ENCODE measurements around the gene ILF3. TPM values are rescaled to one million over a fixed set of nuclear protein-coding genes. Genes with fewer than 3 reads are reported as not detected.

The ILF3 gene
- total RNA-seq, 2 donors from 2014 or later: 114 to 196 TPM

DNA sequence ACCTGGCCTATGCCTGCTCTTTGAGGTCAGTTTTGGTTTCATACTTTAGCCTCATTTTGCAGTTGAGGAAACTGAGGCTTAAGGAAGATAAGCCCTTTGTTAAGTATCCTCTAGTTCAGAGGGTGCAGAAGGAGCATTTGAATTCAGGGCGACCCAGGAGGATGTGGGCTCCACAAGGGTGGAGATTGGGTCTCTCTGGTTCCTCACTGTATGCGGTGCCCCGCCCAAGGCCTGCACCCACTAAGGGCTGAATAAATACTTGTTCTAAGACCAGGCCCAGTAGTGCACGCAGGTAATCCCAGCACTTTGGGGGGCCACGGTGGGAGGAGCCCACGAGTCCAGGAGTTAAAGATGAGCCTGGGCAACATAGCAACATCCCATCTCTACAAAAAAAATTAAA is 29.6 kb upstream of the ILF3 start:
- Histone ChIP-seq H3K27me3 (replicated peaks; ENCODE audit: insufficient read depth) (no peaks in the 10 kb centered on the region), H3K9me3 (no peaks in the 10 kb centered on the region), H3K4me1 (ENCODE audit: control insufficient read depth in 1 of 2, low read depth in 2 of 2) (peaks cover 5 to 22% of the 10 kb centered on the region in 2 donors), H3K36me3 (peaks cover 11% of the 10 kb centered on the region), H3K27ac (peak overlapping the region in 1 of 2 donors; percentile 25), H3K4me3 (peak overlapping the region; percentile 73)
- no peak for DNase-seq (ENCODE audit: low spot score)
- TF ChIP-seq, protein P1, sequence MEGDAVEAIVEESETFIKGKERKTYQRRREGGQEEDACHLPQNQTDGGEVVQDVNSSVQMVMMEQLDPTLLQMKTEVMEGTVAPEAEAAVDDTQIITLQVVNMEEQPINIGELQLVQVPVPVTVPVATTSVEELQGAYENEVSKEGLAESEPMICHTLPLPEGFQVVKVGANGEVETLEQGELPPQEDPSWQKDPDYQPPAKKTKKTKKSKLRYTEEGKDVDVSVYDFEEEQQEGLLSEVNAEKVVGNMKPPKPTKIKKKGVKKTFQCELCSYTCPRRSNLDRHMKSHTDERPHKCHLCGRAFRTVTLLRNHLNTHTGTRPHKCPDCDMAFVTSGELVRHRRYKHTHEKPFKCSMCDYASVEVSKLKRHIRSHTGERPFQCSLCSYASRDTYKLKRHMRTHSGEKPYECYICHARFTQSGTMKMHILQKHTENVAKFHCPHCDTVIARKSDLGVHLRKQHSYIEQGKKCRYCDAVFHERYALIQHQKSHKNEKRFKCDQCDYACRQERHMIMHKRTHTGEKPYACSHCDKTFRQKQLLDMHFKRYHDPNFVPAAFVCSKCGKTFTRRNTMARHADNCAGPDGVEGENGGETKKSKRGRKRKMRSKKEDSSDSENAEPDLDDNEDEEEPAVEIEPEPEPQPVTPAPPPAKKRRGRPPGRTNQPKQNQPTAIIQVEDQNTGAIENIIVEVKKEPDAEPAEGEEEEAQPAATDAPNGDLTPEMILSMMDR (IDR thresholded peaks at IDR 0.05): no peak
- ATAC-seq (ENCODE audit: insufficient number of reproducible peaks, low FRiP score, low read depth): no peak

DNA sequence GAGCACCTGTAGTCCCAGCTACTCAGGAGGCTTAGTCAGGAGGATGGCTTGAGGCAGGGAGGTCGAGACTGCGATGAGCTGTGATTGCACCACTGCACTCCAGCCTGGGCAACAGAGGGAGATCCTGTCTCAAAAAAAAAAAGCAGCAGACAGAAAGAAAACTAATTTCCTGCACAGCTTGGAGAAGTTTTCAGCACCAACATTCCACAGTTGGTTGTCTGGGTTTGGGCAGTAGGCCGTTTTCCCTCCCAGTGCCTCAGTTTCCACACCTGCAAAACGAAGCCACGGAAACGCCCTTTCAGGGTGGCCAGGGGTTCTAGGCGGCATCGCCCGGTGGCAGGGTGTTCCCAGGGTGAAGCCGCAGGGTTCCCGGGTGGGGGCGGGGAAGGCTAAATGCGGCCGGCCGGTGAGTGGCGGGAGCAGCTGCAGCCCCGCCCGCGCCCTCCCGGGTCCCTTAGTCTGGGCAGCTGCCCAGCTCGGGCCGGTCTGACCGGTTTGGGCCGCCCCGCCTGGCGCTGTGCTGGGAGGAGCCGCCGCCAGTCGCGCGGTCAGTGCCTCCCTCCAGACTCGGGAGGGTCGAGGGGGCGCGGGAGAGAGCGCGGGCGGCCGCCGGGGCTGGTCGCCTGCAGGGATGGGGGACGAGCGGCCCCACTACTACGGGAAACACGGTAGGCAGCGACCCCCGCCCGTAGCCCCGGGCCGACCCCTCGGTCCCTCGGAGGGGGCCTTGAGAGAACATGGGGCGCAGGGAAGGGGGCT is 29.0 kb upstream of the ILF3 start, which contains the start of gene SLC44A2:
SLC44A2 (plus strand) TSS at position 551 of the 759 bp plus-strand sequence; CDS start at position 632, 81 bp downstream.
- H3K27me3 ChIP-seq (replicated peaks; ENCODE audit: insufficient read depth): no peaks in the 10 kb centered on the region
- no peaks in the 10 kb centered on the region for H3K9me3 ChIP-seq
- peak within 1 kb of the TSS; percentile 73 for H3K4me3 ChIP-seq
- peak within 1 kb of the TSS; percentile 36 to 43 for H3K27ac ChIP-seq
- peaks cover 16% of the 10 kb centered on the region for H3K36me3 ChIP-seq
- DNase-seq (ENCODE audit: low spot score) (no peak), ATAC-seq (ENCODE audit: insufficient number of reproducible peaks, low FRiP score, low read depth) (peak; percentile 73)
- peaks cover 5 to 22% of the 10 kb centered on the region in 2 donors for H3K4me1 ChIP-seq (ENCODE audit: control insufficient read depth in 1 of 2, low read depth in 2 of 2)
- TF ChIP-seq, protein P1 (IDR thresholded peaks at IDR 0.05): no peak

DNA sequence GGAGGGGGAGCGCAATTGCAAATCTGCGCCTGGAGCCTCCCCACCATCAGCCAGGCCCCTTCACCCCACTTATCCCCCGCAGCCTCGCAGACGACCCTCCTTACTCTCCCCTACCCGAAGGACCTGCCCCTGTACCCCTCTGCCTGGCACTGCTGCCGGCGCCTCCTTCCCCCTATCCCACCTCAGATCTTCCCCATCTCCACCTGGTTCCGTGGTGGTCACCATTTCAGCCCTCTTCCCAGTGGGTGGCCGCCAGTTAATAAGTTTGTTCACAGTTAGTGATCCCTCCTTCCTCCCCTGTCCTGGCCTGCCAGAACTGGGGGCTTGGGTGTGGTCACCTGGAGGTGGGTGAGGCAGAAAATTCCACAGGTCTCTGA is 28.4 kb upstream of the ILF3 start:
- no peaks in the 10 kb centered on the region for H3K9me3 ChIP-seq
- no peak for ATAC-seq (ENCODE audit: insufficient number of reproducible peaks, low FRiP score, low read depth)

DNA sequence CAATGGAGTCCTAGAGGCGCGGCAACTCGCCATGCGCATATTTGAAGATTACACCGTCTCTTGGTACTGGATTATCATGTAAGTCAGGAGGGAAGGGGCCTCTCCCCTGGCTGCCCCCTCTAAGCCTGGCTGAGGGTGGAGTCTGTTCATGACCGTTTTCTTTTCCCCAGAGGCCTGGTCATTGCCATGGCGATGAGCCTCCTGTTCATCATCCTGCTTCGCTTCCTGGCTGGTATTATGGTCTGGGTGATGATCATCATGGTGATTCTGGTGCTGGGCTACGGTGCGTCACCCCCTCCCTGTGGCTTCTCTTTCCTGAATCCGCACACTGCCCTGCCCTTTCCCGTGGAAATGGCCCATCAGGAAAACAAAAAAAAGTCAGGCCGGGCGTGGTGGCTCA is 22.3 kb upstream of the ILF3 start:
- DNase-seq (ENCODE audit: low spot score) (no peak), ATAC-seq (ENCODE audit: insufficient number of reproducible peaks, low FRiP score, low read depth) (no peak)
- H3K27ac ChIP-seq: no peak overlapping the region
- H3K4me1 ChIP-seq (ENCODE audit: control insufficient read depth in 1 of 2, low read depth in 2 of 2): no peaks in the 10 kb centered on the region
- H3K27me3 ChIP-seq (replicated peaks; ENCODE audit: insufficient read depth): no peaks in the 10 kb centered on the region
- H3K4me3 ChIP-seq: no peak overlapping the region
- H3K36me3 ChIP-seq: peaks cover 65% of the 10 kb centered on the region
- H3K9me3 ChIP-seq: no peaks in the 10 kb centered on the region
- TF ChIP-seq, protein P1 (IDR thresholded peaks at IDR 0.05): no peak

More for the DNA sequence above, 28.4 kb upstream of the ILF3 start:
- Histone ChIP-seq H3K27me3 (replicated peaks; ENCODE audit: insufficient read depth) (no peaks in the 10 kb centered on the region), H3K27ac (peak overlapping the region; percentile 36 to 43), H3K4me1 (ENCODE audit: control insufficient read depth in 1 of 2, low read depth in 2 of 2) (peaks cover 5 to 22% of the 10 kb centered on the region in 2 donors), H3K36me3 (peaks cover 17% of the 10 kb centered on the region), H3K4me3 (peak overlapping the region; percentile 73)
- TF ChIP-seq, protein P1 (IDR thresholded peaks at IDR 0.05): no peak
- no peak for DNase-seq (ENCODE audit: low spot score)

DNA sequence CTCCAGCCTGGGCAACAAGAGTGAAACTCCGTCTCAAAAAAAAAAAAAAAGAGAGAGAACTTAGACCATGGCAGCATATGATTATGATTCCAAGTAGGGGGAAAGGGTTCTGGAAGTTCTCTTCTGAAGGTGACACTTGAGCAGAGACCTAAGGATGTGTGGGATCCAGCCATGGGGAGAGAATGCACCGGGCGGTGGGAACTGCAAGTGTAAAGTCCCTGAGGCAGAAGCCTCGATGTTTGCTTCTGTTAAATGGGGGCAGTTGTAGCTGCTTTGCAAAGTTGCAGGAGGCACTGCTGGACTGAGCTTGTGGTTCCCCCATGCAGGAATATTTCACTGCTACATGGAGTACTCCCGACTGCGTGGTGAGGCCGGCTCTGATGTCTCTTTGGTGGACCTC is 19.7 kb upstream of the ILF3 start:
- H3K27me3 ChIP-seq (replicated peaks; ENCODE audit: insufficient read depth): no peaks in the 10 kb centered on the region
- TF ChIP-seq, protein P1 (IDR thresholded peaks at IDR 0.05): no peak
- H3K4me3 ChIP-seq: no peak overlapping the region
- peaks cover 69% of the 10 kb centered on the region for H3K36me3 ChIP-seq
- H3K4me1 ChIP-seq (ENCODE audit: control insufficient read depth in 1 of 2, low read depth in 2 of 2): no peaks in the 10 kb centered on the region
- ATAC-seq (ENCODE audit: insufficient number of reproducible peaks, low FRiP score, low read depth) (no peak), DNase-seq (ENCODE audit: low spot score) (no peak)
- H3K9me3 ChIP-seq: no peaks in the 10 kb centered on the region
- H3K27ac ChIP-seq: no peak overlapping the region

Measured in thoracic aorta (tissue), 2 donors.